GM12891 (cell line): ENCODE measurements around the gene APH1A.

Source experiments
- POLR2A ChIP-seq: IDR thresholded peaks from 2 replicates; pipeline ENCODE4 v1.6.1; 2011; ENCODE audit warnings: low read depth, low read length, control low read depth
- POLR2AphosphoS5 ChIP-seq: IDR thresholded peaks from 2 replicates; pipeline ENCODE4 v1.6.1; 2011; ENCODE audit warnings: low read depth, low read length, control low read depth

DNA sequence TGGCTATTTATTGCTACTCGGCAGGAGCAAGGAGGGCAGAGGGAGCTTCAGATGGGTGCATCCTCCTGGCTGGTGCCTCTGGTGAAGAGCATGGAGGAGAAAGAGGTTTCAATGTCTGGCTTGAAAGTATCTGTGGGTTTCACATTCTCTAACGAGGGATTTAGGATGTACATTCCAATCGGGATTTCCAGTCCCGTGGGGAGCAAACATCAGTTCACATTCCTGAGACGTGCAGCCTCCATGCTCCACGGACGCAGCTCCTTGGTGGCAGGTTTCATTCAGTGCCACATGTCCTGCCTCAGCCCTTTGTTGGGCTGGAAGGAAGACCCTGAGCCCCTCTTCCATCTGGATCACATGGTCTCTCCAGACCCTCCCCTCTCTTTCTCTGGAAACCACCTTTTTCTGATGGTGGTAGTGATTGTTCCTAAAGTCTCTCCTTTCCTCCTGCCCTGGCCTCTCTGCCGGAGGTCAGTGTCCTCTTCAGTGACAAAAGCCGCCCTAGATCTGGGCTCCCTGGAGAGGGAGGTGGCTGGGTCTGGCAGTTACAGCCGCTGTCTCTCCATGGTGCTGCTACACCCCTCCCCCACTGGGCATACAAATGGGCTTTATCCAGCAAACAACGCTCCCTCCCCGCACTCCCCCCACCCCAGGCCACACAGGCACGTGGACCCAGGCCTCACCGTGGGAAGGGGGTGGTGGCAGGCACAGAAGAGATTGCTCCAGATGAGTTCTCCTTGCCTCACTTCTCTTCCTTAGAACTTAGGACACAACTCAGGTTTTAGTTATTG is 12.1 kb downstream of the APH1A start:
- no peak for TF ChIP-seq POLR2AphosphoS5
- no peak for TF ChIP-seq POLR2A
